Right lobe of liver (tissue), 6 donors: ENCODE measurements around the gene VWA7. TPM values are rescaled to one million over a fixed set of nuclear protein-coding genes. Genes with fewer than 3 reads are reported as not detected.
A peak's percentile ranks its signal among the peaks of the same experiment; 100 is the strongest.

Experiments
- ATAC-seq, 4 donors: fragments of 200-7000 bp; cut with Tn5 transposase; one replicate each; pipeline ENCODE4 v1.9.1; 2020; ENCODE audit warnings: mild to moderate bottlenecking in 4 of 4, moderate library complexity in 4 of 4
- DNase-seq, 3 donors: peaks; one replicate each; pipeline ENCODE4 v3.0.0-alpha.2; 2020
- H3K27ac ChIP-seq, 3 donors: fragments of 200-600 bp; one replicate each; pipeline ENCODE4 v1.8.0; 2022
- H3K27me3 ChIP-seq, 2 donors: fragments of 200-600 bp; one replicate each; pipeline ENCODE4 v1.8.0; 2022
- H3K36me3 ChIP-seq, 4 donors: fragments of 200-600 bp; sonication (generic) in 1 of 4; one replicate each; pipeline versions ENCODE4 v1.5.1 to v1.8.0; 2017 to 2022; ENCODE audit warnings: control low read depth in 1 of 4
- H3K4me1 ChIP-seq, 4 donors: fragments of 200-600 bp; sonication (generic) in 1 of 4; one replicate each; pipeline versions ENCODE4 v1.5.1 to v1.8.0; 2017 to 2022; ENCODE audit warnings: control low read depth in 1 of 4
- H3K4me3 ChIP-seq, 3 donors: fragments of 200-600 bp; one replicate each; pipeline ENCODE4 v1.8.0; 2022
- H3K9me3 ChIP-seq, 4 donors: fragments of 200-600 bp; sonication (generic) in 1 of 4; one replicate each; pipeline versions ENCODE4 v1.5.1 to v1.8.0; 2017 to 2022; ENCODE audit warnings: control low read depth in 1 of 4
- POLR2A ChIP-seq: fragments of 450-650 bp; IDR thresholded peaks from one replicate; pipeline ENCODE4 v1.6.1; 2017; ENCODE audit warnings: antibody characterized with exemption, mild to moderate bottlenecking
- WGBS: methylation state at CpG from one replicate; pipeline ENCODE4 v1.1.6; 2018; ENCODE audit warnings: low coverage, low lambda C conversion rate; ENCODE audit not compliant: insufficient coverage; ENCODE audit errors: missing lambda C conversion rate; 5-methylcytosine and 5-hydroxymethylcytosine counted together
- intact Hi-C, 2 donors: fragments of 100-400 bp; cut with DNase I; formaldehyde crosslinking; loops; one replicate each; pipeline versions ENCODE4 v1.11.2 to v1.14.1; 2022
- total RNA-seq, 6 experiments: library from RNA; depleted of rRNA in 2 of 6; stranded (reverse); fragments of >200 nt in 2 of 6; fragmentation: NEBNext Ultra II Directional in 3 of 6; extraction: Animal tissue kit (Norgen Biotek cat#: 25700) in 3 of 6; gene quantifications; one replicate each; pipeline versions ENCODE4 v1.1.0 to v1.2.4, GENCODE V29; 2016 to 2023
- TF ChIP-seq, protein P1 (sequence below), 4 donors: fragments of 200-600 bp in 3 of 4; fragments of 450-650 bp in 1 of 4; IDR thresholded peaks; one replicate each; pipeline versions ENCODE4 v1.5.1 to v1.8.0; 2016 to 2022; ENCODE audit warnings: antibody characterized with exemption in 4 of 4, mild to moderate bottlenecking in 2 of 4
- donor health status: DM: no; HTN: yes; CAD: no.
- donor health status: DM: no; HTN: no; CAD: no.
- donor health status: DM: no; HTN: no; CAD: no.
- donor health status: DM: no; HTN: yes; CAD: no.
- donor health status: DM: no; HTN: yes; CAD: no.

Gene VWA7
- total RNA-seq, 6 experiments from 2014 or later, result 1.2 to 5.2 (median 2.7) TPM

DNA sequence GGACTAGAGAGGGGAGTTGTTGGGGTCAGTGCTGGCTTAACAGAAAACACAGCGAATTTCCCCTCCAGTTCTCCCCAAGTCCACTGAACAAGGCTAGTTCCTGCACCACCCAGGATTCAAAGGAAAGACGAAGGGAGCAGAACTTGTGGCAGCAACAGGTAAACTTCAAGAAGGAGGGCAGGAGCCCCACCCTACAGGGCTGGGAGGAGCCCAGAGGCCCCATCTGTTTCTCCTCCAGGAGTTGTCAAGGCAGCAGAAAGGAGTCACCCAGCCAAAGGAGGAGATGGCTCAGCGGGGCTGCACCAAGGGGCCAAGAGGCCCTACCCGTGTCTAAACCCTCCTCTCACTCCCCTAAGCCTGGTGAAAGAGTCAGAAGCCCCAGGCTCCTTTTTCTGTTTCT lies 12.9 kb downstream of the VWA7 start:
- Histone ChIP-seq H3K27ac (no peak overlapping the region), H3K27me3 (no peaks in the 10 kb centered on the region), H3K4me3 (no peak overlapping the region), H3K9me3 (no peaks in the 10 kb centered on the region), H3K4me1 (no peaks in the 10 kb centered on the region), H3K36me3 (no peaks in the 10 kb centered on the region)
- intact Hi-C loops, result loop anchor here (10.0 kb wide), 2 partner anchors 49 to 79 kb away; partner anchors contain the start of genes LY6G5C (in 2 of the 2) and LY6G6D (in 1 of the 2)
- TF ChIP-seq, protein P1, sequence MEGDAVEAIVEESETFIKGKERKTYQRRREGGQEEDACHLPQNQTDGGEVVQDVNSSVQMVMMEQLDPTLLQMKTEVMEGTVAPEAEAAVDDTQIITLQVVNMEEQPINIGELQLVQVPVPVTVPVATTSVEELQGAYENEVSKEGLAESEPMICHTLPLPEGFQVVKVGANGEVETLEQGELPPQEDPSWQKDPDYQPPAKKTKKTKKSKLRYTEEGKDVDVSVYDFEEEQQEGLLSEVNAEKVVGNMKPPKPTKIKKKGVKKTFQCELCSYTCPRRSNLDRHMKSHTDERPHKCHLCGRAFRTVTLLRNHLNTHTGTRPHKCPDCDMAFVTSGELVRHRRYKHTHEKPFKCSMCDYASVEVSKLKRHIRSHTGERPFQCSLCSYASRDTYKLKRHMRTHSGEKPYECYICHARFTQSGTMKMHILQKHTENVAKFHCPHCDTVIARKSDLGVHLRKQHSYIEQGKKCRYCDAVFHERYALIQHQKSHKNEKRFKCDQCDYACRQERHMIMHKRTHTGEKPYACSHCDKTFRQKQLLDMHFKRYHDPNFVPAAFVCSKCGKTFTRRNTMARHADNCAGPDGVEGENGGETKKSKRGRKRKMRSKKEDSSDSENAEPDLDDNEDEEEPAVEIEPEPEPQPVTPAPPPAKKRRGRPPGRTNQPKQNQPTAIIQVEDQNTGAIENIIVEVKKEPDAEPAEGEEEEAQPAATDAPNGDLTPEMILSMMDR (IDR thresholded peaks at IDR 0.05), result no peak
- no peak for TF ChIP-seq POLR2A
- no peak for ATAC-seq
- 80% methylated on average over 1 of the region's 4 CpGs for WGBS
- DNase-seq, result no peak

DNA sequence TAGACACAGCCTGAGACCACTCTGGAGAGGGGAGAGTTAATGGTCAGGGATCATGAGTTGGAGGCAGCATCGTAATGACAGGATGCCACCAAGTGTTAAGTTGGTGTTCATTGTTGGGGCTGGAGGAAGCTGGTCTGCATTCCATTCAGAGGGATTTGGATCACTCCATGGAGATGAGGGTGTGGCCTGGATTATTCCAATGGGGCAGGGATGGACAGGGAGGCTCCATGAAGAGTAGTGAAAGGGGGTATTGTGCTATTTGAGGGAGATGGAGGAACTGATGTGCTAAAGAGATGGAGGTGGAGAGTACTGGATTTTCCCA lies 13.5 kb downstream of the VWA7 start:
- H3K27me3 ChIP-seq, result no peaks in the 10 kb centered on the region
- intact Hi-C loops, result loop anchor here (10.0 kb wide), 2 partner anchors 49 to 79 kb away; partner anchors contain the start of genes LY6G5C (in 2 of the 2) and LY6G6D (in 1 of the 2)
- 50% methylated on average over 1 of the region's 1 CpG for WGBS
- H3K4me3 ChIP-seq, result no peak overlapping the region
- H3K9me3 ChIP-seq, result no peaks in the 10 kb centered on the region
- H3K4me1 ChIP-seq, result no peaks in the 10 kb centered on the region
- ATAC-seq (peak in 2 of 4 donors; percentile 19 to 40), DNase-seq (no peak)
- no peak overlapping the region for H3K27ac ChIP-seq
- TF ChIP-seq, protein P1 (IDR thresholded peaks at IDR 0.05), result no peak
- no peak for TF ChIP-seq POLR2A
- H3K36me3 ChIP-seq, result no peaks in the 10 kb centered on the region

DNA sequence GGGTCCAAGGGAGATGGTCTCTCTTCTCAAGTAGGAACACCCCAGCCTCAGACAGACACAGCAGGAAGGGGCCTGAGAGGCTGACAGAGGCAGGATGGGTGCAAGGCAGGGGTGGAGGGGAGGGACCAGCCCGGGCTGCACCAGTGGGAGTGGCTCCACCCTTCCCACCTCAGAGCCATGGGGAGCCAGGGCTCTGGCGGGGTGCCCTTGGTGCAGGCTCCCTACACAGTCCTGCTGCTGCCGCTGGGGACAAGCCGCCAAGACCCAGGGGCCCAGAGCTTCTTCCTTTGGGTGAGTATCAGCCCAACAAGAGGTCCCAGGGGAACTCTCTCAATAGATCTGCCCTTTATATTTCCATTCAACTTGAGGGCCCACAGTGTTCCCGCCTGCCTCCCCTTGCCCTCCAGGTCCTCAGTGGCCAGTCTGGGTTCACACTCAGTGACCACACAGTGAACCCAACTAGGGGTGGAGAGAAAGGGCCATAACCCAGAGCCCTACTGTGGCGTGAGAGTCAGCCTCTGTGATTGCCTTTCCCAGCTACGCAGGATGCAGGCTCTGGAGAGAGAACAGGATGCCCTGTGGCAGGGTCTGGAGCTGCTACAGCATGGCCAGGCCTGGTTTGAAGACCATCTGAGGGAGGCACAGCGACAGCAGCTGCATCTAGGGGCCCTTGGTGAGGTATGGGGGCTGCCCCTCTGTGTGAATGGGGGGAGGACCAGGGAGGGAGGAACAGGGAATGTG lies 14.1 kb downstream of the VWA7 start:
- no peaks in the 10 kb centered on the region for H3K27me3 ChIP-seq
- TF ChIP-seq, protein P1 (IDR thresholded peaks at IDR 0.05), result no peak
- TF ChIP-seq POLR2A, result no peak
- H3K36me3 ChIP-seq, result no peaks in the 10 kb centered on the region
- no peaks in the 10 kb centered on the region for H3K4me1 ChIP-seq
- H3K4me3 ChIP-seq, result no peak overlapping the region
- no peaks in the 10 kb centered on the region for H3K9me3 ChIP-seq
- DNase-seq (no peak), ATAC-seq (peak in 1 of 4 donors; percentile 19)
- intact Hi-C loops, result loop anchor here (10.0 kb wide), 2 partner anchors 48 to 78 kb away; partner anchors contain the start of genes LY6G5C (in 2 of the 2) and LY6G6D (in 1 of the 2)
- H3K27ac ChIP-seq, result no peak overlapping the region
- 50% methylated on average over 1 of the region's 8 CpGs for WGBS

DNA sequence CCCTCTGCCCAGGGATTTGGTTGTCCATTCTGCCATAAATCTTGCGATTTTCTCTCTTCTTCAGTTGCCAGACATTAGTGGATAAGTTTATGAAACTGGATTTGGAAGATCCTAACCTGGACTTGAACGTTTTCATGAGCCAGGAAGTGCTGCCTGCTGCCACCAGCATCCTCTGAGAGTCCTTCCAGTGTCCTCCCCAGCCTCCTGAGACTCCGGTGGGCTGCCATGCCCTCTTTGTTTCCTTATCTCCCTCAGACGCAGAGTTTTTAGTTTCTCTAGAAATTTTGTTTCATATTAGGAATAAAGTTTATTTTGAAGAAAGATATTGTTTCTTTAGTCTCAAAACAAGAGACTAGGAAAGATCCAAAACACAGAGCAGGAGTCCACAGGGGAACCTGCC lies 14.8 kb downstream of the VWA7 start, which contains the start of gene SAPCD1:
Gene SAPCD1, plus strand, starts transcription at position 301 of the 400 bp plus-strand sequence. CDS start 399 bp downstream, outside the sequence.
- H3K27me3 ChIP-seq, result no peaks in the 10 kb centered on the region
- H3K9me3 ChIP-seq, result no peaks in the 10 kb centered on the region
- no peak for DNase-seq
- H3K27ac ChIP-seq, result no peak within 1 kb of the TSS
- H3K36me3 ChIP-seq, result no peaks in the 10 kb centered on the region
- 86% methylated on average over 4 of the region's 4 CpGs for WGBS
- TF ChIP-seq POLR2A, result no peak
- TF ChIP-seq, protein P1 (IDR thresholded peaks at IDR 0.05), result no peak
- H3K4me1 ChIP-seq, result no peaks in the 10 kb centered on the region
- intact Hi-C loops, result loop anchor here (10.0 kb wide), 2 partner anchors 48 to 78 kb away; partner anchors contain the start of genes LY6G5C (in 2 of the 2) and LY6G6D (in 1 of the 2)
- no peak for ATAC-seq
- no peak within 1 kb of the TSS for H3K4me3 ChIP-seq
